GM21717 (cell line): ENCODE data around the gene ZNRD2.

Source experiments
- ATAC-seq: cut with Tn5 transposase; IDR thresholded peaks from one replicate; pipeline ENCODE4 v1.9.1; 2021; ENCODE audit warnings: mild to moderate bottlenecking, moderate library complexity; ENCODE audit not compliant: unreplicated experiment

The ZNRD2 gene

GRCh38 chr11:65538232-65538914 is 31.9 kb upstream of the ZNRD2 start:
- ATAC-seq, result no peak

DNA sequence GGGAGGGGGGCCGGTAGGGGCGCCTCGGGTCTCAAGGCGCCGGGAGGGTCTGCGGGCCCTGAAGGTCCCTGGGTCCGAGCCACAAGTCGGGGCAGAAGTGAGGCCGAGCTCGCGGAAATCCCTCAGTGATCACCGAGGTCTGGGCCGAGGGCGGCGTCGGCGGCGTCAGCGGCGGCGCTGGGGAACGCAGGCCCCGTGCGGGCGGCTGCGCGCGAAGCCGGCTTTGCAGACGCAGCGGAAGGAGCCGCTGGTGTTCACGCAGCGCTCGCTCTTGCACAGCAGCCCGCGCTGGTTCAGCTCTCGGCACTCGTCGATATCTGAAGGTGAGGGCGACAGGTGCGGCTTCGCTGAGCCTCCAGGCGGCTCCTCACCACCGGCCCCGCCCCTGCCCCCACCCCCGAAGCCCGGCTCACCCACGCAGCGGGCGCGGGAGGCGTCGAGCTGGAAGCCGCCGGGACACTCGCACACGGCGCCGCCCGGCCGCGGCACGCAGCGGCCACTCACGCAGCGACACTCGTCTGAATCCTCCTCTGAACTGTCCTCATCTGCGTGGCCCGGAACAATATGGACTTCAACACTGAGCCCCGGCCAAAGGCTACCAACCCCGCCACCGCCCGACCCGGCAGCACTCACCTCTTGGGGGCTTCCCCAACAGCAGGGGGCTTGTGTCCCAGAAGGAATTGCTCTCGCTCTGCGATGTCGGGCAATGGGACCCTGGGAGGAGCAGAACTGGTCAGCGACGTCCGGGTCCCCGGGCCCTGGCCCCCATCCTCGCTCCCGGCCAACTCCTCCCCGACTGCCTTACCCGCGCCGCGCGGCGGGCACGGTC is 31.1 kb upstream of the ZNRD2 start:
- ATAC-seq, result no peak

- peak; percentile 1 for ATAC-seq
Observed at GRCh38 chr11:65539744-65540289, 30.5 kb upstream of the ZNRD2 start.

- peak; percentile 47 for ATAC-seq
Observed at GRCh38 chr11:65540290-65541092, 29.8 kb upstream of the ZNRD2 start.

DNA sequence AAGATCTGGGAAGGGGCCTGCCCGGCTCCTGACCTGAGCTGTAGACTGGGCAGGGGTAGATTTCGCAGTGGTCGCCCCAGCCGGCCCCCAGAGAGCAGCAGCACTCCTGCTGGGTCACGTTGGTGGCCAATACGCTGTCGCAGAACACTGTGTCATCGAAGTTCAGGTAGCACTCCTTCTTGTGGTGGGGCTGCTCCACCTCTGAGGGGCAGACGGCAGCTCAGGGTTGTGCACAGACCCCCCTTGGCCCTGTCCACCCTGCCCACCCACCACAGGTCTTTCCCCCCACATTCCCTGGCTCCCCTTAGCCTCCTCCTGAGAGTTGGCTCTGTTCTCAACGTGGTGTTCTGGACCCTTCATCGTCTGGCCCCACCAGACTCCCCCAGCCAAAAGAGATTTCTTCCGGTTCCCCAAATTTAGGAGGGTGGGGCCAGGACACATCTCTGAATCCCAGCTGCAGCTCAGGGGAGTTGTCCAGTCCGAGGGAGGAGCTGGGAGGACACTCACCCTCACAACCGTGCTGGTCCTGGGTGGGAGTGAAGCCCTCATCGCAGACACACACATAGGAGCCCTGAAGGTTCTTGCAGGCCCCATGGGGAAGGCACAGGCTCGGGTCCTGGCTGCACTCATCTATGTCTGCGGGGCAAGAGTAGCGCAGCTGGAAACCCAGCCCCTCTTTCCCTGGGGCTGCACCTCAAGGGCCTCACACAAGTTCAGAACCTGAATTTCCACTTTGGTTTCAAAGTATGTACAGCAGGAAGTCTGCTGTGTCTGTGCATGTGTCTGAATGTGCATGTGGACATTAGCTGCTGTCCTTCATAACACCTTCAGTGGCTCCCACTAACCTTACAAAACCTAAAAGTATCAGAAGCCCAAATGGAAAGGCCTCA is 28.9 kb upstream of the ZNRD2 start:
- no peak for ATAC-seq

DNA sequence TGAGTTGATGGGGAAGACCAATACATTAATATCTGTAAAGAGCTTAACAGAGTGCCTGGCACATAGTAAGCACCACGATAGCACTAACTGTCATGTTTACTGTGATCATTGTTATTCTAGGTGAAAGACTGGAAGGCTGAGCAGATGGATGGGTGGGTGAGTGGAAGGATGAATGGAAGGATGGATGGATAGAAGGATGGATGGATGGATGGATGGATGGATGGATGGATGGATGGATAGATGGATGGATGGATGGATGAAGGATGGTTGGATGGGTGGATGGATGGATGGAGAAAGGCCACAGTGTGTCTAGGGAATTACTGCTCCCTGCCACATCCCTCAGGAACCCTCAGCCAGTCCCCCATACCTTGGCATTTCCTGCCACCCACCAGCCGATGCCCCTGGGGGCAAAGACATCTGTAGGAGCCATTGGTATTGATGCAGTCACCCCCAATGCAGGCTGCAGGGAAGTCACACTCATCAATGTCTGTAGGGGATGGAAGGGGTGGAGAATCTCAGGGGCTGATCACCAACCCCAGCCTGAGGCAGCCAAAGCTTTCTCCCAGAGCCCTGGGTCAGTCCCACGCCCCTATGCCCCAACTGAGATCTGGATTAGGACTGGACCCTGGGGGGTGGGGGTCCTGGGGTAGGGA is 27.4 kb upstream of the ZNRD2 start:
- no peak for ATAC-seq

- ATAC-seq, result no peak
Observed at GRCh38 chr11:65545853-65546216, 24.4 kb upstream of the ZNRD2 start.

GRCh38 chr11:65546217-65546958 is 23.9 kb upstream of the ZNRD2 start:
- ATAC-seq, result peak; percentile 58

DNA sequence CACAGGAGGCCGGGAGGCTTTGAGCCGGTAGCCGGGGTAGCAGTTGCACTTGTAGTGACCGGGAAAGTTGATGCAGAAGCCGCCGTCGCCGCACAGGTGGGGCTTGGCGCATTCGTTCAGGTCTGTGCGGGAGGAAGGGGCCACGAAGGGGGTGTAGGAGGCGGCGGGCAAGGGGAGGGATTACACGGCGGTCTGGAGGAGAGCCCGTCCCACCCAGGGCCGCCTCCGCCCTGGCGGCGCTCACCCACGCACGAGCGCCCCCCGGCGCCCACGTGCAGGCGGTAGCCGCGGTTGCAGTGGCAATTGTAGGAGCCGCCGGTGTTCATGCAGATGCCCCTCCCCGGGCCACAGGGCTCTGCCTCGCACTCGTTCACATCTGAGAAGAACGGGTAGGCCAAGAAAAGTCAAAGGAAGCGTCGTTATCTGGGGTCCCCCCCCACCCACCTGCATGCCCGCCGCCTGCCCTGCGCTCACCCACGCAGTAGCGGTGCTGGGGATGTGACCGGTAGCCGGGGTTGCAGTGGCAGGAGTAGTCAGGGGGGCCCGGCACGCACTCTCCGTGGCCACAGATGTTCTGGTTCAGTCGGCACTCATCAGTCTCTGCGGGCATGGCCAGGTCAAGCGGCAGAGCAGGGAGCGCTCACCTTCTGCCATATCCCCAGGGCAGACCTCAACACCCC is 22.7 kb upstream of the ZNRD2 start:
- ATAC-seq, result no peak

DNA sequence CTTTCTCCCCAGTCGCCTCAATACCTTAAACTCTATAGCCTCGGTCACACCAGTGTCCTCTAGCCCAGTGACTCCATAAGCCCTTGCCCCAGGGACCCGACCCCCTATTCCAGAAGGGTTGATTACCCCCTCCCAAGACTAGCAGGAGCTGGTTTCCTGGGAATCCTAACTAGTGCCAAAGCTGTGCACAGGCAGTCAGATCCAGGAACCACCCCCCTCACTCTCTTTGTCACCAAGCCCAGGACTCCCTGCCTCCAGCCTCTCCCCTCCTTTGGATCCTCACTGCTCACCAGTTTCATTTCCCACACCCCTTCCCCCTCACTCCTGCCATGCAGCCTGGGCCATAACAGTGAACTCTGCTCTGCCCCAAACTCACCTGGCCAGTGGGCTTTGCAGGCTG is 21.9 kb upstream of the ZNRD2 start:
- ATAC-seq, result no peak

- no peak for ATAC-seq
Observed at GRCh38 chr11:65549096-65549495, 21.2 kb upstream of the ZNRD2 start.

- ATAC-seq, result no peak
Observed at GRCh38 chr11:65551572-65552387, 18.5 kb upstream of the ZNRD2 start.

- ATAC-seq, result no peak
Observed at GRCh38 chr11:65552388-65552951, 17.8 kb upstream of the ZNRD2 start.

DNA sequence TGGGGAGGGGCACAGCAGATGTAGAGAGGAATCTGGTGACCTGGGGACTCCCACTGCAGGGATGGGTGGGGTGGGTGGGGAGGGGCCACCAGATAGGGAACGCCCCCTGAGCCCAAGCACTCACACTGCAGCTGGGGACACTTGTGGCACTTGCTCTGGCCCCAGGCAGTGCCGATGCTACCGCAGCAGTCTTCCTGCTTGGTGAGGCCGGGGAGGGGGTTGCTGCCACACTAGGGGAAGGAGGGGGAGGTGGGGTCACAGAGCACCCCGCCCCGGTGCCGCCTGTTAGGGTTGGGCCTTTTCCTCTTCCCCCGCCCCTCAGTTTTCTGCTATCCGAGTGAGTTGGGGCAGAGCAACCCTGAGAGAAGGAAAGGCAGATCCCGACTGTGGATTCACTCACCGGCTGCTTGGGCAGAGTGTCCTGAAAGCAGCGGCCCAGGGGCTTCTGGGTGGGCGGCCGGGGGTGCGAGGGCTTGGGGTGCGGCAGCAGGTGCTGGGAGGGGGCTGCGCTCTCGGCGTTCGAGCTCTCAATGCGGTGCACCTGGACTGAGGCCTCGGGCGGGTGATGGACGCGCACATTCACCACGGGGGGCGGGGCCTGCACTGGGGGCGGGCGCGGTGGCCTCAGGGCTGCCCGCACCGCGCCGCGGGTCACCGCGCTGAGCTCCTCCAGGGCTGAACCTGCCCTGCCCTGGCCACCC is 16.8 kb upstream of the ZNRD2 start:
- ATAC-seq, result no peak

- no peak for ATAC-seq
Observed at GRCh38 chr11:65554057-65554818, 16.0 kb upstream of the ZNRD2 start.

DNA sequence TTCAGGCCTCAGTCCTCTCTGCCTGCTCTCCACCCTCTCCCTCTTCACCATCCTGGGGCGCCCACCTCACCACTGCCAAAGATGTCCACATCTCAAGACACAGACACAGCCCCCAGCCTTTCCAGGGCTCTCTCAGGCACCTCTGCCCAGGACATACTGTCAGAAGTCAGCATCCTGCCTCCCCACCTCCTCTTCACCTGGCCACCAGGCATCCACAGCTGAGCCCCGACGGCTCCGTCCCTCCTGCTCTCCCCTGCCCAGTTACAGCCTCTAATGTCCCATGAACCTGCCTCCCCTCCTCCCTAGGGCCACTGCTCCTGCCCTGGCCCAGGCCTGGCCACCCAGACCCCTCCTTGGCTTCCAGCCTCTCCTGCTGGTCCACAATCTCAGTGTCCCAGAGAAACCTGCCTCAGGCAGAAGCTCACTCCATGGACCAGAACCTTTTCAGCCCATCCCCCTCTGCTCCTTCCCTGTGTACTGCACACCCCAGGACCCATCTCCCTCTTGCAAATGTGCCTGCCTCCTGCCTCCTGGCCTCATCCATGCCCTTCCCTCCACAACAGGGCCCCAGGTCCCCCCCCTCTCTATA is 15.3 kb upstream of the ZNRD2 start:
- ATAC-seq, result no peak
